ENCODE measurements around the gene SPRR3.

The SPRR3 gene

GRCh38 chr1:153001382-153001781 is at the start of gene SPRR3:
Gene SPRR3 (plus strand): TSS chr1:153001749. CDS start chr1:153003021, 1,272 bp downstream.
- no peak for ATAC-seq
- TF ChIP-seq ZNF70 (CRISPR knock-in tag; IDR thresholded peaks at IDR 0.05) (no peak), CSRNP3 (CRISPR knock-in tag; IDR thresholded peaks at IDR 0.05) (no peak), ZC3H10 (CRISPR knock-in tag; IDR thresholded peaks at IDR 0.05) (no peak), ZNF8 (CRISPR knock-in tag; IDR thresholded peaks at IDR 0.05) (no peak), RARB (CRISPR knock-in tag; IDR thresholded peaks at IDR 0.05) (no peak), PATZ1 (CRISPR knock-in tag; IDR thresholded peaks at IDR 0.05; ENCODE audit: borderline replicate concordance) (no peak), ESRRG (CRISPR knock-in tag; IDR thresholded peaks at IDR 0.05) (no peak), ARNTL (CRISPR knock-in tag; IDR thresholded peaks at IDR 0.05; ENCODE audit: borderline replicate concordance, low read depth) (no peak), CSDC2 (CRISPR knock-in tag; IDR thresholded peaks at IDR 0.05) (no peak), TOX (CRISPR knock-in tag; IDR thresholded peaks at IDR 0.05; ENCODE audit: borderline replicate concordance) (no peak), CREB5 (CRISPR knock-in tag; IDR thresholded peaks at IDR 0.05; ENCODE audit: low read depth) (no peak), ZNF565 (CRISPR knock-in tag; conservative IDR thresholded peaks at IDR 0.05; ENCODE audit: low read depth) (no peak), POU6F1 (CRISPR knock-in tag; IDR thresholded peaks at IDR 0.05; ENCODE audit: borderline replicate concordance, low read depth) (no peak), ISL1 (CRISPR knock-in tag; IDR thresholded peaks at IDR 0.05) (no peak), TSHZ2 (CRISPR knock-in tag; IDR thresholded peaks at IDR 0.05) (no peak)

GRCh38 chr1:152953761-152954160 is 47.8 kb upstream of the SPRR3 start:
- ATAC-seq, result no peak
- TF ChIP-seq ZNF565 (CRISPR knock-in tag; conservative IDR thresholded peaks at IDR 0.05; ENCODE audit: low read depth) (no peak), CSDC2 (CRISPR knock-in tag; IDR thresholded peaks at IDR 0.05) (no peak), OSR1 (CRISPR knock-in tag; IDR thresholded peaks at IDR 0.05) (no peak), ISL1 (CRISPR knock-in tag; IDR thresholded peaks at IDR 0.05) (no peak), TCF4 (CRISPR knock-in tag; IDR thresholded peaks at IDR 0.05; ENCODE audit: borderline replicate concordance) (no peak), CSRNP3 (CRISPR knock-in tag; IDR thresholded peaks at IDR 0.05) (no peak), ZNF8 (CRISPR knock-in tag; IDR thresholded peaks at IDR 0.05) (no peak), ZFP30 (CRISPR knock-in tag; IDR thresholded peaks at IDR 0.05) (no peak), ZFP3 (CRISPR knock-in tag; IDR thresholded peaks at IDR 0.05) (no peak), CREB5 (CRISPR knock-in tag; IDR thresholded peaks at IDR 0.05; ENCODE audit: low read depth) (no peak), ESRRG (CRISPR knock-in tag; IDR thresholded peaks at IDR 0.05) (no peak), RARB (CRISPR knock-in tag; IDR thresholded peaks at IDR 0.05) (no peak)

Measured in SK-N-SH treated with all-trans-retinoic acid at 6 μM for 48 hours (cell line).